Measurements from ENCODE around the gene SMYD3.

Gene SMYD3

DNA sequence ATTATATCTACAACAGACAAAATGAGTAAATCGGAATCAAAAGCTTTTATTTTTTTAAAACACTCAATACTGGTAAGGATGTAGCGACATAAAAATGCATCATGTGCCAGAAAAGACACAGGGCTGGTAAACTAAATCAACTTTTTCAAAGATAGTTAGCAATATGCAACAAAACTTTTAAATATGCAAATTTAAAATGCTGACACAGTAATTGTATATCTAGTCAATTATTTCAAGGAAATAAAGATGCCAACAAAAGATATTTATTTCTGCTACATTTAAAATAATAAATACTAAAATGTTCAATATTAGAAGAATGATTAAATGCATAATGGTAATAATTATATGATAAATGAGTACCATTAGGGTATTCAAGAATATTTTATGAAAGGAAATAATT is 295.1 kb downstream of the SMYD3 start:
- DNase-seq (ENCODE audit: low read depth): no peak
- TF ChIP-seq, protein P1, sequence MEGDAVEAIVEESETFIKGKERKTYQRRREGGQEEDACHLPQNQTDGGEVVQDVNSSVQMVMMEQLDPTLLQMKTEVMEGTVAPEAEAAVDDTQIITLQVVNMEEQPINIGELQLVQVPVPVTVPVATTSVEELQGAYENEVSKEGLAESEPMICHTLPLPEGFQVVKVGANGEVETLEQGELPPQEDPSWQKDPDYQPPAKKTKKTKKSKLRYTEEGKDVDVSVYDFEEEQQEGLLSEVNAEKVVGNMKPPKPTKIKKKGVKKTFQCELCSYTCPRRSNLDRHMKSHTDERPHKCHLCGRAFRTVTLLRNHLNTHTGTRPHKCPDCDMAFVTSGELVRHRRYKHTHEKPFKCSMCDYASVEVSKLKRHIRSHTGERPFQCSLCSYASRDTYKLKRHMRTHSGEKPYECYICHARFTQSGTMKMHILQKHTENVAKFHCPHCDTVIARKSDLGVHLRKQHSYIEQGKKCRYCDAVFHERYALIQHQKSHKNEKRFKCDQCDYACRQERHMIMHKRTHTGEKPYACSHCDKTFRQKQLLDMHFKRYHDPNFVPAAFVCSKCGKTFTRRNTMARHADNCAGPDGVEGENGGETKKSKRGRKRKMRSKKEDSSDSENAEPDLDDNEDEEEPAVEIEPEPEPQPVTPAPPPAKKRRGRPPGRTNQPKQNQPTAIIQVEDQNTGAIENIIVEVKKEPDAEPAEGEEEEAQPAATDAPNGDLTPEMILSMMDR (conservative IDR thresholded peaks at IDR 0.05; ENCODE audit: low read depth, low read length): no peak
- no peak overlapping the region for H3K4me3 ChIP-seq (ENCODE audit: low read depth, low read length)

DNA sequence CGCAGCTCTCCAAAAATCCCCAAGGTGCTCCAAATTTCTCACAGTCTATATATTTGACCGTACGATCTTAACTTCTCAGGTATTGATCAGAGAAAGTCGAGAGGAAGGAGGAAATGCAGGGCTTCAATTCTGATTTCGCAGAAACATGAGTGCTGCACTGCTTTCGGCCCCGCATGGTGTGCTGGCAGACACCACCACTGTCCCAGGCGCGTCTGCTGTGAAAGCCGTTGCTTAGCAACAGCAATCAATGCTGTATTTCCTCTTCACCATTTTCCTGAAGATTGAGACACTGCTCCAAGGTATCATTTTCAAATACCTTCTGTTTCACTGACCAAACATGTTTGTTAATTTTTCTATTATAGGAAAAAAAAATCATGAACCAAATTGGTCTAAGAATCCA is 296.3 kb downstream of the SMYD3 start:
- TF ChIP-seq, protein P1 (conservative IDR thresholded peaks at IDR 0.05; ENCODE audit: low read depth, low read length): no peak
- H3K4me3 ChIP-seq (ENCODE audit: low read depth, low read length): no peak overlapping the region
- no peak for DNase-seq (ENCODE audit: low read depth)

DNA sequence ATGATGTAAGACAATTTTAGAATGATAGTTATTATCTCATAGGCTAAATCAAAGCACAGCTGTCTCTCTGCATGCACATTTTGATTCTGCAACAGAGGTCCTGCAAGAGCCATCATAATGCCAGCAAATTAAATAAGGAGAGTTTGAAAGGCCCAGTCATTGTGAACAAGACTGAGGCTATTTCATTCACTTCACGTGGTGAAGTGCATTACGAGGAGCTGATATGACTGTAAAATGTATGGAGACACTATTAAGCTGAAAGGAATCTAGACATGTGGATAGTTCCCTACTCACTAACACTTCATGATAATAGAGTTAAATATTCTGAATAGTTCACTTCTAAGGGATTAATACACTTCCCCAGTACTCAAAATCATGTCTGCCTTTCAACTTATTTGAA is 299.0 kb downstream of the SMYD3 start:
- TF ChIP-seq, protein P1 (conservative IDR thresholded peaks at IDR 0.05; ENCODE audit: low read depth, low read length): no peak
- no peak for DNase-seq (ENCODE audit: low read depth)
- H3K4me3 ChIP-seq (ENCODE audit: low read depth, low read length): no peak overlapping the region

DNA sequence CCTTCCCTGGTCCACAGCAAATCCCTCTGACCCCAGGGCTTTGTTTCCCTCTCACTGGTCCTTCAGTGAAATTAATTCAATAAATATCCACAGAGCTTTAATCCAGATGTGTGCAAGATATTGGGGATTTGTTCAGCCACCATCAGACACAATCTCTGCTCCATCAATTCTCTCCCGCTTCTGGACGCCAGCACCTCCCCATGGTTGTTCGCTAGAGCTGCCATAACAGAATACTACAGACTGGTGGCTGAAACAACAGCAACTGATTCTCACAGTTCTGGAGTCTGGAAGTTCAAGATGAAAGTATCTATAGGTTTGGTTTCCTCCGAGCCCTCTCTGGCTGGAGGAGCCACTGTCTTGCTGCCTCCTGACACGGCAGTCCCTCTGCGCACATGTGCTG is 303.9 kb downstream of the SMYD3 start:
- TF ChIP-seq, protein P1 (conservative IDR thresholded peaks at IDR 0.05; ENCODE audit: low read depth, low read length): no peak
- no peak overlapping the region for H3K4me3 ChIP-seq (ENCODE audit: low read depth, low read length)
- DNase-seq (ENCODE audit: low read depth): no peak

DNA sequence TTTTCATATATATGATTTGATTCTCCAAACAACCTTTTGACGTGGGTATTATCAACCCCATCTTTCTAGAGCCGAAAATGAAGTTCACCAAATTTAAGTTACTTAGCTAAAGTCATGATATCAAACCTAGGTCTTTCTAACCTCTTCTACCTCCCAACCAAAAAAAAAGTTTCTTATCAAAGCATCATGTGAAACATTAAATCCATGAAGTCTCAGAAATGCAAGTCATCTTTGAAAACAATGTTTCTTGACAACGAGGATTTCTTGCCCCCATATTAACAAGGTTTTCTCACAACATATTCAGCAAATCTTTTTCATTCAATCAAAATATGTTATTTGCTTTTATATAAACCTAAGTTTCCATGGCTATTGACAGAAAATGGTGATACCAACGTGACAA is 306.3 kb downstream of the SMYD3 start:
- TF ChIP-seq, protein P1 (conservative IDR thresholded peaks at IDR 0.05; ENCODE audit: low read depth, low read length): no peak
- DNase-seq (ENCODE audit: low read depth): no peak
- no peak overlapping the region for H3K4me3 ChIP-seq (ENCODE audit: low read depth, low read length)

DNA sequence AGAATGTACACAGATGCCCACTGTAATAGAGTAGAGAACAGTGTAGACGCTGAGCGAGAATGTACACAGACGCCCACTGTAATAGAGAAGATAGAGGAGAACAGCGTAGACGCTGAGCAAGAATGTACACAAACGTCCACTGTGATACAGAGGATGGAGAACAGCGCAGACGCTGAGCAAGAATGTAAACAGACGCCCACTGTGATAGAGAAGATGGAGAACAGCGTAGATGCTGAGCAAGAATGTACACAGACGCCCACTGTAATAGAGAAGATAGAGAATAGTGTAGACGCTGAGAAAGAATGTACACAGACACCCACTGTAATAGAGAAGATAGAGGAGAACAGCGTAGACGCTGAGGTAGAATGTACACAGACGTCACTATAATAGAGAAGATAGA is 306.9 kb downstream of the SMYD3 start:
- H3K4me3 ChIP-seq (ENCODE audit: low read depth, low read length): no peak overlapping the region
- TF ChIP-seq, protein P1 (conservative IDR thresholded peaks at IDR 0.05; ENCODE audit: low read depth, low read length): no peak
- no peak for DNase-seq (ENCODE audit: low read depth)

DNA sequence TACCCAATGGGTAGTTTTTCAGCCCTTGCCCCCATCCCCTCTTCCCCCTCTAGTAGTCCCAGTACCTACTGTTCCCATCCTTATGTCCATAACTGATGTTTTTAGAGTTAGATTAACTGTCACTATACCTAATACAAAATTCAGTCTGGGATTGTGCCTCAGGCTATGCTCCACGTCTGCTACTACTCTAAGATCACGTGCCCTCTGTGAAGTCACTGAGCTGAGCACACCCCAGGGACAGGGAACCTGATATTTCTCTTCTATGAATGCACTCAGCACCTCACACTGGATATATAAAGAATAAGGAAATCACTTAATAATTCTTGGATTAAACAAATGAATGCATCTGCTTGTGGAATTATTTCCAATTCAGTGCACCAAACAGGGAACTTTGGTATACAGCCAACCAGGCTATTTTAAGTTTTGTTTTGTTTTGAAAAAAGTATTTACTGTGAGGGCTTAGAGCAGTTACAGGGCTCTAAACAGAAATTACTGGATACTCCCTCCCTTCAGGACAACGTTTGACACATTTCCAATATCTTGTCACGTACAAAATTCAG is 307.9 kb downstream of the SMYD3 start:
- TF ChIP-seq, protein P1 (conservative IDR thresholded peaks at IDR 0.05; ENCODE audit: low read depth, low read length): no peak
- DNase-seq (ENCODE audit: low read depth): peak; percentile 21
- no peak overlapping the region for H3K4me3 ChIP-seq (ENCODE audit: low read depth, low read length)
